MCF 10A (cell line): ENCODE measurements around the gene SYT6. TPM values are rescaled to one million over a fixed set of nuclear protein-coding genes. Genes with fewer than 3 reads are reported as not detected.

ENCODE experiments used
- BruUV-seq: library from RNA; stranded (reverse); fragments of 400-500 nt; replicated peaks from 2 replicates; lab custom pipeline; 2021; lab: Mats Ljungman, UMichigan
- CTCF ChIA-PET: fragments of 300-600 bp; sonication (Branson Sonifier 250); formaldehyde crosslinking; extraction: SDS; loops from one replicate; lab custom pipeline; 2021; ENCODE audit warnings: antibody characterized with exemption, inconsistent platforms; lab: Yijun Ruan, JAX
- POLR2A ChIA-PET: fragments of 300-600, 350-650 bp; sonication (Branson Sonifier 250); formaldehyde crosslinking; extraction: SDS; loops from one replicate; lab custom pipeline; 2020; ENCODE audit warnings: antibody characterized with exemption, inconsistent platforms; lab: Yijun Ruan, JAX
- DNase-seq: peaks from one replicate; pipeline ENCODE4 v3.0.0-alpha.2; 2018; ENCODE audit not compliant: unreplicated experiment
- H3K27ac Mint-ChIP-seq: one replicate; pipeline ENCODE4 v1.8.0; 2022; ENCODE audit warnings: mild to moderate bottlenecking, low read depth, mixed read lengths; ENCODE audit not compliant: unreplicated experiment
- H3K27me3 Mint-ChIP-seq: one replicate; pipeline ENCODE4 v1.8.0; 2022; ENCODE audit warnings: mixed read lengths; ENCODE audit not compliant: insufficient read depth, unreplicated experiment
- H3K36me3 Mint-ChIP-seq: one replicate; pipeline ENCODE4 v1.8.0; 2022; ENCODE audit warnings: mild to moderate bottlenecking, moderate library complexity, mixed read lengths; ENCODE audit not compliant: insufficient read depth, unreplicated experiment
- H3K4me1 Mint-ChIP-seq: one replicate; pipeline ENCODE4 v1.8.0; 2022; ENCODE audit warnings: mixed read lengths; ENCODE audit not compliant: insufficient read depth, unreplicated experiment
- H3K4me3 Mint-ChIP-seq: one replicate; pipeline ENCODE4 v1.8.0; 2022; ENCODE audit warnings: mild to moderate bottlenecking, moderate library complexity, mixed read lengths; ENCODE audit not compliant: unreplicated experiment
- H3K9me3 Mint-ChIP-seq: one replicate; pipeline ENCODE4 v1.8.0; 2022; ENCODE audit warnings: mixed read lengths; ENCODE audit not compliant: unreplicated experiment
- CTCF ChIP-seq: fragments of 200-600 bp; IDR thresholded peaks from one replicate; pipeline ENCODE4 v1.8.0; 2022; ENCODE audit warnings: antibody characterized with exemption, mild to moderate bottlenecking; ENCODE audit not compliant: unreplicated experiment
- intact Hi-C: fragments of 100-400 bp; cut with micrococcal nuclease; formaldehyde crosslinking; loops from 2 replicates; pipeline ENCODE4 v1.14.1; 2022
- total RNA-seq: library from RNA; stranded (reverse); gene quantifications from 2 replicates; pipeline ENCODE4 v1.2.3, GENCODE V29; 2022

SYT6 gene
- total RNA-seq, 1 experiment from 2014 or later = not detected

- CTCF ChIA-PET = interaction anchor here (0.6 kb wide), 1 partner anchor 119 kb away, joined by 3 read pairs; no protein-coding TSS in a partner anchor
Measured at GRCh38 chr1:114152508-114153260, 985 bp downstream of the SYT6 start.

GRCh38 chr1:114152089-114152507 lies 1.6 kb downstream of the SYT6 start:
- intact Hi-C loops = no loop called here
- no TSS peak for BruUV-seq
- no peak overlapping the region for H3K27ac Mint-ChIP-seq

More at GRCh38 chr1:114152508-114153260, 985 bp downstream of the SYT6 start:
- Mint-ChIP-seq H3K27ac (no peak overlapping the region), H3K4me3 (no peak overlapping the region), H3K4me1 (no peaks in the 10 kb centered on the region), H3K9me3 (no peaks in the 10 kb centered on the region), H3K36me3 (no peaks in the 10 kb centered on the region), H3K27me3 (peaks cover 88% of the 10 kb centered on the region)
- no peak for TF ChIP-seq CTCF
- POLR2A ChIA-PET = no interaction called here
- no peak for DNase-seq
- BruUV-seq = no TSS peak
- intact Hi-C loops = no loop called here

GRCh38 chr1:114150016-114150415 lies 3.7 kb downstream of the SYT6 start:
- no peaks in the 10 kb centered on the region for H3K9me3 Mint-ChIP-seq
- intact Hi-C loops = no loop called here
- no peaks in the 10 kb centered on the region for H3K36me3 Mint-ChIP-seq
- peaks cover 88% of the 10 kb centered on the region for H3K27me3 Mint-ChIP-seq
- no peak overlapping the region for H3K27ac Mint-ChIP-seq
- ChIA-PET POLR2A (no interaction called here), CTCF (interaction anchor here (0.5 kb wide), 1 partner anchor 126 kb away, joined by 3 read pairs; no protein-coding TSS in a partner anchor)
- BruUV-seq = no TSS peak
- no peak for DNase-seq
- no peak overlapping the region for H3K4me3 Mint-ChIP-seq
- H3K4me1 Mint-ChIP-seq = no peaks in the 10 kb centered on the region
- TF ChIP-seq CTCF = no peak

More at GRCh38 chr1:114152089-114152507, 1.6 kb downstream of the SYT6 start:
- DNase-seq = no peak
- Mint-ChIP-seq H3K4me3 (no peak overlapping the region), H3K4me1 (no peaks in the 10 kb centered on the region), H3K36me3 (no peaks in the 10 kb centered on the region), H3K27me3 (peaks cover 88% of the 10 kb centered on the region), H3K9me3 (no peaks in the 10 kb centered on the region)
- POLR2A ChIA-PET = no interaction called here
- CTCF ChIA-PET = no interaction called here
- no peak for TF ChIP-seq CTCF

- peaks cover 80% of the 10 kb centered on the region for H3K27me3 Mint-ChIP-seq
- ChIA-PET CTCF (no interaction called here), POLR2A (no interaction called here)
- H3K4me3 Mint-ChIP-seq = no peak overlapping the region
- no peaks in the 10 kb centered on the region for H3K4me1 Mint-ChIP-seq
- no peaks in the 10 kb centered on the region for H3K36me3 Mint-ChIP-seq
- no peak for TF ChIP-seq CTCF
- H3K27ac Mint-ChIP-seq = no peak overlapping the region
- H3K9me3 Mint-ChIP-seq = no peaks in the 10 kb centered on the region
- intact Hi-C loops = no loop called here
- no peak for DNase-seq
- BruUV-seq = no TSS peak
Measured at GRCh38 chr1:114149211-114149610, 4.5 kb downstream of the SYT6 start.
